GM19328 (cell line): Measurements from ENCODE around the gene DHRS4L2.
A peak's percentile ranks its signal among the peaks of the same experiment; 100 is the strongest.
"Not testable (repeated sequence)": the region's sequence is repeated elsewhere in the genome, so short reads cannot be mapped to it uniquely, and the experiment has no call there.

ENCODE experiments used
- ATAC-seq: cut with Tn5 transposase; IDR thresholded peaks from one replicate; pipeline ENCODE4 v1.9.1; 2021; ENCODE audit warnings: mild to moderate bottlenecking, moderate library complexity; ENCODE audit not compliant: unreplicated experiment

DHRS4L2 gene

GRCh38 chr14:23988607-23989363 is at the start of gene DHRS4L2:
DHRS4L2 (plus strand) TSS chr14:23988929; CDS start chr14:23988948, 19 bp downstream.
- peak; percentile 79 for ATAC-seq

- no peak for ATAC-seq
Measured at GRCh38 chr14:23939607-23940326, 49.0 kb upstream of the DHRS4L2 start.

GRCh38 chr14:23941230-23941629 is 47.5 kb upstream of the DHRS4L2 start:
- ATAC-seq, result no peak

- no peak for ATAC-seq
Measured at GRCh38 chr14:23941669-23942068, 47.1 kb upstream of the DHRS4L2 start.

GRCh38 chr14:23942587-23942986 is 46.1 kb upstream of the DHRS4L2 start:
- no peak for ATAC-seq

- not testable (repeated sequence) for ATAC-seq
Measured at GRCh38 chr14:23949069-23949468, 39.7 kb upstream of the DHRS4L2 start.

GRCh38 chr14:23950411-23951135 is 38.2 kb upstream of the DHRS4L2 start:
- ATAC-seq, result no peak

- not testable (repeated sequence) for ATAC-seq
Measured at GRCh38 chr14:23951136-23951466, 37.6 kb upstream of the DHRS4L2 start.

GRCh38 chr14:23951590-23952201 is 37.0 kb upstream of the DHRS4L2 start:
- no peak for ATAC-seq

GRCh38 chr14:23953116-23953463 is 35.6 kb upstream of the DHRS4L2 start:
- ATAC-seq, result not testable (repeated sequence)

- peak; percentile 85 for ATAC-seq
Measured at GRCh38 chr14:23953464-23954278, 35.1 kb upstream of the DHRS4L2 start, which contains the start of gene DHRS4. DHRS4 (plus strand) TSS chr14:23953770; CDS start chr14:23953789, 19 bp downstream.

- not testable (repeated sequence) for ATAC-seq
Measured at GRCh38 chr14:23954279-23954614, 34.5 kb upstream of the DHRS4L2 start.

GRCh38 chr14:23954965-23955364 is 33.8 kb upstream of the DHRS4L2 start:
- not testable (repeated sequence) for ATAC-seq

GRCh38 chr14:23955811-23956210 is 32.9 kb upstream of the DHRS4L2 start:
- not testable (repeated sequence) for ATAC-seq

- not testable (repeated sequence) for ATAC-seq
Measured at GRCh38 chr14:23957913-23958569, 30.7 kb upstream of the DHRS4L2 start.

GRCh38 chr14:23960899-23961298 is 27.8 kb upstream of the DHRS4L2 start:
- not testable (repeated sequence) for ATAC-seq

- ATAC-seq, result not testable (repeated sequence)
Measured at GRCh38 chr14:23961704-23962103, 27.0 kb upstream of the DHRS4L2 start.

GRCh38 chr14:23969130-23969480 is 19.6 kb upstream of the DHRS4L2 start:
- not testable (repeated sequence) for ATAC-seq

- ATAC-seq, result peak; percentile 68
Measured at GRCh38 chr14:23969481-23970282, 19.0 kb upstream of the DHRS4L2 start.
